NCI-H345 (cell line): ENCODE data around the gene DUS1L.

Experiments
- DNase-seq: peaks from one replicate; lab custom pipeline; 2025; lab: John Stamatoyannopoulos, UW

Gene DUS1L

DNA sequence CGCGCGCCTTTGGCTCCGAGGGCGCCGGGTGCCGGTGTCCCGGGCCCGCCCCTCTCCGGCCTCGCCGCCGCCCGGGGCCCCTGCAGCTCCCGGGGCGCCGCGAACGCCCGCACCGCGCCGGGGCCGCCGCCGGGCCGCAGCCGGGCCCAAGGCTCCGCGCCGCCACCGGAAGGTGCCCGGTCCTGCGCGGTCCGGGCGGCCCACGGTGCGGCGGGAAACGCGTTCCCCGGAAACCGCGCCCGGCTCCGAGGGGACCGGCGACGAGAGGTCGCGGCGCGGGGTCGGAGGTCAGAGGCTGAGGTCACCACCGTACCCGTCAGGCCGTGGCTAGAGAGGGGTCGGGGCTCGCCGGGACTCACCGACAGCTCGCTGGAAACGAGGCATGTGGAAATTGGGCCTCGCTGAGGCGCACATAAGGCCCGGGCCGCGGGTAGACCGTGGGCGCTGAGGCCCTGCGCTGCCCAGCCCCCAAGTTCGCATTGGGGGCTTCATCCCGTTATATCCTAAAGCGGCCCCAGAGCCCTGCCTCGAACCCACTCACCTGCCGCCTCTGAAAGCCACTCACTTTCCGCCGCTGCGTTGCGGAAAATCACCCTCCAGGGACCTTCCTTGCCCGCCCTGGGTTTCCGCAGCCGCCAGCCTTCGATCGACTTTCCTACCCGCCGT is at the start of gene DUS1L:
Gene DUS1L, minus strand, starts transcription at position 167 of the 666 bp plus-strand sequence. CDS start 745 bp downstream, outside the sequence.
- peak; percentile 72 for DNase-seq

DNA sequence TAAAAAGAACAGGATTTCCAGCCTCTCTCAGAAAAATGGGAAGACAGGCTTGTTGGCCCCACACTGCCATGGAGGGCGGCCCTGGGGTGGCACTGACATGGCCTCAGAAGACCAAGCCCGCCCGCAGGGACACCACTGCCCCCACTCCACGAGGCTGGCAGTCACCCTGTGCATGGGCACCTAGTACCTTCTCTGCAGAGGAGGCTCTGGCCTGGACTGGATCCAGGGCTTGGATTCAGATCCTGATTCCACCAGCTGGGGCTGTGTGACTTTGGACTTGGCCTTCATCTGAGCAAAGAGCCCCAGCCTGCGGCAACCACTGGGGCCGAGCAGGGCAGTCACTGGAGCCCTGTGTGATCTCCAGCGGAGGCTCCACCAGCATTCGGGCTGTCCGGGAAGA is 49.3 kb upstream of the DUS1L start:
- DNase-seq: no peak

DNA sequence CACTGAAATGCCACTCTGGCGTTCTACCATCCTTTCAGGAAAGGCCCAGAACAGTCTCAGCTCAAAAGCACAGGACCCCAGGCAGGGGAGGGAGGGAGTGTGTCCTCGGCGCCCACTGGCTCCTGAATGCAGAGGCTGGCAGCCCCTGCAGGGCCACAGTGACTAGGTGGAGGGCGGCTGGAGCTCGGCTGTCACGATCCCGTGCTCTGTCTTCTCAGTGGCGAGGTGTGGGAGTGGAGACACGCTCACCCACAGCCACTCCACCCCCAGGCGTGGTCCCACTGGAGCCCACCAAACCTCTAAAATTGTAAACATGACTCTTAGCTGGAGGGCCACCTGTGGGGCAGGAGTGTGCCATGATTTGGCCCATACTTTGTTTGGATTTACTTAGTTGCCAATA is 48.8 kb upstream of the DUS1L start:
- no peak for DNase-seq

DNA sequence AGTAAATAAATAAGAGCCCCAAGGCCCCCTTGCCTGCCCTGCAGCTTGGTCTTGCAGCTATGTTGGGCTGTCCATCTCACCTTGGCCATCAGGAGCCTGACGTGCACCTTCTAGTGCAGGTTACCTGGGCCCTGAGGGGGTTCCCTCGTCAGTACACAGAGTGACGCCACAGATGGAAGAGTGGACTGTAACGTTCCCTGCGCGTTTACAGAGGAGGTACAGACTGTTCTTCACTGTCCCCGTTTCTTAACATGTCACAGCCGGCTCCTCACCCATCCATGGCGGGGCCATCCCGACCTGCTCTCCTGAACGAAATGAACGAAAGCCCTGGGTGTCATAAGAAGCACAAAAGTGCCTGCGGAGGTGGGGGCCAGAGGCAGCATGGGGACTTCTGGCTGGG is 48.3 kb upstream of the DUS1L start:
- no peak for DNase-seq

DNA sequence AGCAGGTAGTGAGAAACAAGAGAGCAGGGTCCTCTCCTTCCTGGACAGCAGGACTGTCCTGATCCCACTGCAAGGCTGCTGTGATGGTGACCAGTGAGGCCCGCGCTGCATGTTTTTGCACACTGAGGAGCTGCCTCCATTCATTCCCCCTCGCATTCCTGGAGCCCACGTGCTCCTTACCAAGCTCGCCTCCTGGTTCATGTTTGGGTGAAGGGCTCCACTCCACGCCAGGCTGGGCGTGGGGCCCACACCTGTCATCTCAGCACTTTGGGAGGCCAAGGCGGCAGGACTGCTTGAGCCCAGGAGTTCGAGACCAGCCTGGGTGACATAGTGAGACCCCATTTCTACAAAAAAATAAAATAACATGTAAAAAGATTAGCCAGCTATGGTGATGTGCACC is 47.8 kb upstream of the DUS1L start:
- DNase-seq: no peak

DNA sequence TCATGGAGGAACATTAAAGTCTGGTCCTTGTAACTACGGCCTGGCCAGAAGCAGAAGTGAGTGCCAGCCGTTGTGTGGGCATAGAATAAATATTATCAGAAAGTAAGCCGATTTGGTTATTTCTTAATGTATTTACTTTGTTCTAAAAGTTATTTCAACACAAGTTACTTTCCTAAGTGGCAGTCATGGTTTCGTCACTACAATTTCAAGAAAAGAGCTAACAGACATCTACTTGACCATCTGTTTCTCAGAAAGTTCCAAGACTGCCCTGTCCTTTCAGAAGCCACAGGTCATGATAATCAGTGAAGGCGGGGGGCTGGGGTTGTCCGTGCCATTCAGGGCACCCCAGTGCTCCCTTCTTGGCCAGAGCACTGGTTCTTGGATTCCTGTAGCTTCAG is 47.3 kb upstream of the DUS1L start:
- DNase-seq: no peak

DNA sequence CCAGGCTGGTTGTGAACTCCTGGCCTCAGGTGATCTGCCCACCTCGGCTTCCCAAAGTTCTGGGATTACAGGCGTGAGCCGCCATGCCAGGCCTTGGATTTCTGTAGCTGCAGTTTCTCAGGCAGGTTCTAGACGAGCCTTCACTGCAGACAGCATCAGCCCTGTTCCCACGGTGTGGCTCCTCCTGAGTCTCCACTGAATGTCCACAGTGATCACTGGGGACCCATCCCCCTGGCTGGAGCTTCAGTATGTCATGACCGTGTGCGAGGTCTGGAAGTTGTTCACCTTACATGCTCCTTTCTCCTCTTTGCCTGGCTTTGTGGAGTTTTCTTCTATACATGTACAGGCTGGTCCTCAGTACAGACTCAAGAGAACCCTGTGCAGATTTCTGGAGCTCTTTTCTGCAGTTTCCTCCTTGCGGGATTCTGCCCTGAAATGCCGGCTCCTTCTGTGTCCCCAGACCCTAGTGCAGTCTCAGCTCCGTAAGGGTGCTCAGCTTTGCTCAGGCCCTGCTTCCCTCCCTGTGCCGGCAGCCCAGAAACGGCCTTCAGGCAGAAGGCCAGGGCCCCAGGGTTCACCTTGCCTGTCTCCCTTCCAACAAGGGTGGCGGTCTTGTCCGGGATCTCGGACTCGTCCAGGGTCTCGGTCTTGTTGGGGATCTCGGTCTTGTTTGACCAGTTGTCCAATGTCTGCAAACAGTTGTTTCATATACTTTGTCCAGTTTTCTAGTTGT is 46.7 kb upstream of the DUS1L start:
- DNase-seq: no peak

DNA sequence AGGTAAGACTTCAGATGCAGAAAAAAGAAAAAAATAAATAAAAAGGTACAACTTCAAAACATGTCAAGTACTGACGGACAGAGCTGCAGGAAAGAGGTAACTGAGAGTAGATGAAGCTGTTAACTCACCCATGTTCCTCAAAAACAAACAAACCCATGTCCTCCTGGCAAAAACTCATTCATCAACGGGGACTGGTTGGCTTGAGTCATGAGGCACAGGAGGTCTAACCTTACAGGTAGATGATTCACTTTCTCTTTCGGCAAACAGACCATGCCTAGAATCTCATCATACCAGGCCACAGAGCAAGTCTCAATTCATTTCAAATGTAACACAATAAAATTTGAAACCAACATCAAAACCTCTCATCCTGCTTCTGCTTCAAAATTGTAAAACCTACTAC is 44.7 kb upstream of the DUS1L start:
- no peak for DNase-seq

DNA sequence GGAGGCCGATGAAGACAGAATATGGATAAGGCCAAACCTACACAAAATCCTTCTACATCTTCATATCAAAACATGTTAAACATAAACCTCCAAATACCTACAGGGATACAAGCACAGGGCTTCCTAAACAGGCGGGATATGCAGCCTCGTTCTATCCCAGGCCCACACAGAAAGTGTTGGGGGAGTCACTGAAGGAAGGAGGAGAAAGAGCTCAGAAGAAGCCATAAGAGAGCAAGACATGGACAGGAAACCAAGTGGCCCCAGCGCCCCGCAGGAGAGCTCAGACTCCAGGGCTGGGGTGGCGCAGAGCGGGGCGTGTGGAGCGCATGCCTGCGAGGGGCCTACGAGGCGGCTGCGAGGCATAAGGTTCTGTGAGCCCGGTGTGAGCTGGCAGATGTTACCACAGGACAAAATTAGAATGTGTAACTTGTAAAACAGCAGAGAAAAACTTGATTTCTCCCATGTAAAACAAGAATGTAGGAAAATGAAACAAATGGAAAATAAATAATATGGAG is 43.4 kb upstream of the DUS1L start:
- no peak for DNase-seq

DNA sequence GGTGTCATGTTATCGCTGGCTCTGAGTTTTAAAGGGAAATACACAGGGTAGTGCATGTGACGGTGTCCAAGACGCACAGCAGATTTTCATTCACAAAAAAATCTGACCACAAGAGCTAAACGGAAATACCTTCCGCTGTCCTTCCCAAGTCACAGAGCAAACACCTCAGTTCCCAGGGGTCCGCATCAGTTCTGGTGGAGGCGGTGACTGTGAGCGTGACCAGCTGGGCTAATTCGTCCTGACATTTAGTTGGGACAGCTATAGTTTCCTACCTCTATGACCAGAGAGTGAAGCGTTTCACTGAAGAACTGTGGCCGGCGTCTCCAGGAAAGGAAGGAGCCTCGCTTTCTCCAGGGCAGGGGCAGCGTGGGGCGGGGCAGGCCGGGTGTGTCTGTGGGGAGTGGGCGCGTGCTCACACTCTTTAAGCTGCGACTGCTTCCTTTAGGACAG is 42.9 kb upstream of the DUS1L start:
- DNase-seq: no peak

DNA sequence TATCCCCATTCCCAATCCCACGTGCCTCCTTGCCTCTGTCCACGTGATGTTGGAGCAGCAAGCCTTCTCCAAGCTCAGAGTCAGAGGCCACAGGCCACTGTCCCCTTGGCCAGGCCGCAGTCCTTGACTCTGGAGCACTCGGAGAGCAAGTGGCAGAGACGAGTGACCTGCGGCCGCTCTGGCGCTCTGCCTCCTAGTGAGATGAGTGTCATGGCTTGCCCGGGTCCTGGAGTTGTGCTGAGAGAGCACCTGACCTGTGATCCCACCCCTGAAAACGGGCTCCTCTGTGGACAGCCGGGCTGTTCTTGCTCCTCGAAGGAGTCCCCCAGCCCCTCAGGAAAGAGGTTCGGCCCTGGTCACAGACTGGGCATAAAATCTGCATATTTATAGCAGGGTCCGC is 42.4 kb upstream of the DUS1L start:
- DNase-seq: no peak

DNA sequence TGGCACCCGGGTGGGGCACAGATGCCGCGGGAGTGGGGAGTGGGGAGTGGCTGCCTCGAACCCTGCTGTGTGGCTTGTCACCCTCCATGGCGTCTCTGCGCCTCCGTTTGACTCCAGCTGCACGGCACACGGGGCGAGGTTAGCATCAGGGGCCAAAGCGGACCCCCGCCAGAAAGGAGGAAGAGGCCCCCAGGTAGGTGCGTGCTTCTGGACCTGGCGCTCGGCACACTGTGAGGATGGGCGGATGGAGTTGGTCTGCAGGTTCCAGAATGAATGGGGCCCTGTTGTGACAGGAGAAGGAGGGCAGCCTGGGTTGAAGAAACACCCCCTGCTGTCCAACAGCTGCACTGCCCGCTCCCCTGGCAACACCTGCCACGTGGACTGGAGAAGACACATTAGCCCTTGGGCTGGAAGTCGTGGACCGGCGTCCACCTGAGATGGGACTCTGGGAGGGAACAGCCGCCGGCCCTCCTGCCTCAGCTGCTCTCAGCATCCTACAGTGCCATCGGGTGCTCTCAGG is 41.8 kb upstream of the DUS1L start:
- no peak for DNase-seq

DNA sequence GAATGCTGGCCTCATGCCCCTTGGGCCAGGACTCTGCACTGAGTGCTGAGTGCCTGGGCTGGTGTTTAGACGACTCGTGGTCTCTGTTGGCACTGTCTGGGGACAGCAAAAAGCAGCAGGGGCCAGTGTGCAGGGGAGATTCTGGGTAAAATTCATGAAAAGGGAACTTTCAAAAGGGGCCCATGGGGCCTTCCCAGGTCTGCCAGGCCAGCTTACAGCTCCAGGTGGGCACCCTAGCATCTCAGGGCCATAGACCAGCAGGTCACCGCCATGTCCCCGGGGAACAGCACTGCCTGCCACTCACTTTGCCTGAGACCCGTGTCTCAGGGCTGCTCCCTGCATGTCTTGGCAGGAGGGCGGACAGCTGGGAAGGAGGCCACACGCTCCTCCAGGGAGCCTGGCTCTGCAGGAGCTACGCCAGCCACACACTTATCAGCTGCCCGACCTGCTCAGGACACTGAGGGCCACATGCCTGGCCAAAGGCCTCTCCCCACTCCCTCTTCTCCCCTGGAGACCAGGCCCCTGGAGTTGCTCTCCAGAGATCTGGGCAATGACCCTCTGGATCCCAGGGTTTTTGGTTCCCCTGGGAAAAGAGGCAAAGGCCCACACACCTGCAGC is 41.2 kb upstream of the DUS1L start:
- no peak for DNase-seq

DNA sequence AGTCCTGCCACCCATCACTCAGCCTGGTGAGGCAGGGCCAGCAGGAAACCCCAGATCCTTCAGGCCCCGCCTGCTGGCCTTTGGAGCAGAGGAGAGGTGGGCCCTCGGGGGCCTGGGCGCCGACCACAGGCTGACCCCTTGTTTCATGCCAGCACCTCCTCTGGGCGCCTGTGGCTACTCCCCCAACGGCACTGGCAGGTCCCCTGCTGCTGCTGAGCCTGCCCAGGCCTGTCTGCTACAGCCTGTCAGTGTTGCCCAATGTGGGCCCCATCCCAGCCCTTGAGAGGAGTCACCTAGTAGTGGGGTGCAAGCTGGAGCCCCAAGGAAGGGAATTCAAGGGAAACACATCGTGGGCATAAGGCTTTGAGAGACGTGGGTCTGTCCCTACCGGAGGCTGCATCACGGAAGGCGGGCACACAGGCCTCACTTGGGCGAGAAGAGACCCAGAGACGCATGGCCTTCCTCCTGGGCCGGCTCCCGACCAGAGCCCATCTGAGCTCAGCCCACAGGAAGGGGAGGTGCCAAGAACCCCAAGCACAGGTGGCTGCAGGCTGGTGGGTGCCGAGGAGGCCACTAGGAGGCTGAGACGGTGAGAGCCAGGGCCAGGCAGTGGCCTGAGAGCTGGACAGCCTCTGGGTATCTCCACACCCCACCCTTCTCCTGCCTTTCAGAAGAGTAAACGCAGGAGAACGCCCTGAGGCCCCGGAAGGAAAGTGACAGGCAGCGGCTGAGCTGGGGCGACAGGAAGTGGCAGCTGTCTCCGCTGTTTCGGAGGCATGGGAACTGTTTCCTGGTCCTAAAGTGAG is 40.5 kb upstream of the DUS1L start:
- DNase-seq: peak; percentile 71

DNA sequence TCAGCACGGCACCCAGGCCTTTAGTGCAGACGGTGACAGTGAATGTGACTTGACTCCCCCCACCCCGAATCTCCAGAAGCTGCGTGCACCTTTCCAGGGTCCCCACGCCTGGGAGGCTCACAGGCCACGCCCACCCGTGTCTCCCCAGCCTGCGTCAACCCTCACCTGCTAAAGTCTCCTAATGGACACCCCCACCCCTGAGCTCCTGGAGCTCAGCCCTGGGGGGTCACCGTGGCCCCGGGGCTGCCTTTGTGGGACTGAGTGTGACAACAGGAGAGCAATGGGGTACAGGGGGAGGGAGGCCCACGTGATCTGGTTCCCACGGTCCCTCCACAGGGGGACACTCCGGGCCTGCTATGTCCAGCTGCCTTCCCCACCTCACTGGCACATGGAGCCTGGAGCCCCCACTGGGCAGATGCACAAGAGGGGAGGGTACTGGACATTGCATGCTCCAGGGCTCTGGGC is 39.8 kb upstream of the DUS1L start:
- DNase-seq: no peak

DNA sequence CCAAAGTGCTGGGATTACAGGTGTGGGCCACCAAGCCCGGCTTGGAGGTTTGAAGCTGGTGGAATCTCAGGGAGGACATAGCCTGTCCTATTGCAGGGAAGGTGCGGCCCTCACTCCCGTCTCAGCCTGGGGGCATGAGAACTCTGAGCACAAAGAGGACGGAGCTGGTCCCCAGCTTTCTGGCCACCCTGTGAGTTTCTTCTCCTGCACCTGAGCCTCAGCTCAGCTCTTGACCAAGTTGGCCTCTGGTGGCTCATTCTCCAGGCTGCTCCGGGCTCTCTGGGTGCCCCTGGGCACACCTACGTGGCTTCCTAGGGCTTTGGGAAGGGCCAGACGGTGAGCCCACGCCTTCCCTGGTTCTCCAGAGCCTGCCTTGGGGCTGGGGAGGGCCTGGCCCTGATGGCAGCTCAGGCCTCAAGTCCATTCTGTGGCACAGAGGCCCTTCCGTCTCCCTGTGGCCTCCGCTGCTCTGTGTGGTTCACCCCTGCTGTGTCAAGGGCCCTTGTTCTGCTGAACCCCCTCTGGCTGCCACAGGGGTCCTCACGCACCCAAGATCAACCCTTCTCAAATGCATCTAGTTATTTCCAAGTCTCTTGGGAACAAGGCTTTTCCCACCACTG is 39.3 kb upstream of the DUS1L start:
- no peak for DNase-seq

DNA sequence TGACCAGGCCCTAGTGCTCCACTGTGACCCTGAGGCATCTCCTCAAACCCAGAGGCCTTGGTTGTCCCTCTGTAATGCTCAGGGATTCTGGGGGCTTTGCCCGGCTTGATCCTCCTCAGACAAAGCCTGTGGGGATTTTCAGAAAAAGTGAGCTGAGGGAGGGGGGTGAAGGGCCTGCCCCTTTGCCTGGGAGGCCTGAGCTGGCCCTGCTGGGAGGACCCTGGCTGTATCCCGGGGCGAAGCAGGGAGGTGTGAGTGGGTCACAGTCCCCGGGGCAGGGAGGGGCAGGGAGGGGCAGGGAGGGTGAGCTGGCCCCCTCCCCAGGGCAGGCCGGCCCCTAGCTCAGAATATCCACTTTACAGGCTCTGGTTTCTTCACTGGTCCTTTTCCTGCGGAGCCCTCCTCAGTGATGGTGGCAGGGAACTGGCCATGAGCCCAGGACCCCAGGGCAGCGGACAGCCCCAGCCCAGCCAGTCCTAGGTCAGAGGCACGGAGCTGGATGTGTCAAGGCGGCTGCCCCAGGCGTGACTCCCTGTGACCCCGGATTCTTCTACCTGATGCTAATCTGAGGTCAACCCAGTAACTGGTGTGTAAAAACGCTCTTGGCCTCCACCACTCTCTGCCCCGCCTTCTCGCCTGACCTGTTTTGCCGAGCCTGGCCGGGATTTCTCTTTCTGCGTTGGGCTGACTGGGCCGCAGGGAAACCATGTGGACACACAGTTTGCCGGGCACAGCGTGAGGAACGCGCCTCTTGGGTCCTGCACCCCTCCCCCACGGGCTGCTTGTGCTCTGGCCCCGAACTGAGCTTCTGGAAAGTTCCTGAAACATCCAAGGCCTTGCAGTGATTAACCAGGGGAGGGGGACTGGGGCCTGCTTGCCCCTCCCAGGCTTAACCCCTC is 38.2 kb upstream of the DUS1L start:
- no peak for DNase-seq

DNA sequence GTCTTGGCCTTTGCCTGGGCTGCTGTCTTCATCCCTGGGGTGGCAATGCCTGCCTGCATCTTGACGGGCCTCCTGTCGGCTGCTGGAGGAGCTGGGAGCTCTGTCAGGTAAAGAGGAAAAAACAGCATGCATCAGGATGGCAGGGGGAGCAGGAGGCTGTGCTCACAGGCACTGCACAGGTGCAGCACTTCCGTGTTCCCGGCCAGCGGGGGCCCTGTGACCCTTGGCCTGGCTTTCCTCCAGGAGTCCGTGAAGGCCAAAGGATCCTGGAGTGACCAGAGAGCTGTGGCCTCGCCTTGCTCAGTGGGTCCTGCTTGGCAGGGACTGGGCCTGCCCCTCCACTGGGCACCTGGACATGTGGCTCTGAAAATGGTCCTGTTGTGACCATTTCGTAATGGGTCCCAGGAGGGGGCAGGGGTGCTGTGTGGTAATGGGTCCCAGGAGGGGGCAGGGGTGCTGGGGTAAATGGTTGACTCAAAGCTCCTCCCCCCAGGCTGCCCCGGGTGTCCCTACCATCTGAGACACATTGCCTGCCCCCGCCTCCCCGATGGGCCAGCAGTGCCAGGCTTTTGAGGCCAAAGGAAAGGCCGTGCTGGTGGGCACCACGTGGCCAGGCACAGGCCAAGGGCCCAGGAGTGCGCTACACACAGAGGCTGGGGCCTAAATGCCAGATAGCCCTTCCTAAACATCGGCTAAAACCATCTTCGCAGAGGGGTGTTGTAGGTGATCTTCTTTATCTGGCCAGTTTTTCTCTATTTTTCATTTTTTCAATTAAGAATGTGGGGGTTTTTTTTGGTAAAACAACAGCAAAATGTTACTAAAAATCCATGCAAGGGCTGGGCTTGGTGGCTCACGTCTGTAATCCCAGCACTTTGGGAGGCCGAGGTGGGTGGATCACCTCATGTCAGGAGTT is 36.4 kb upstream of the DUS1L start:
- DNase-seq: no peak

DNA sequence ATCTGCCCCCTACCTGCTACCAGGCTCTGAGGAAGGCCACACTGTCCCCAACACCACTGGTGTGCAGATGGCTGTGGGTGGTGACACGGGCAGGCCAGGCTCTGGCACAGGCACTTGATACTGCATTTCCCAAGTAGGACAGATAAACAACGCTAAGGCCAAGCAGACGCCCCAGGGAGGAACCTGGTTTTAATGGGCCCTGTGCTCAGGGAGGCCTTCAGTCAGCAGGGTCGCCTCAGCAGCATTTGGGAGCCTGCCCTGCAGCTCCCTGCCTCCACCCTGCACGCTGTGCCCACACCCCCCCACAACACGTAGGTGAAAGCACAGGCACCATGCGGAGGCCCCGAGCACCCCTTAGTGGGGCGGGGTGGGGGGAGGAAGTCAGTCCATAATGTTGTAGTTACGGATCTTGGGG is 35.7 kb upstream of the DUS1L start:
- DNase-seq: no peak
